DND-41 (cell line): ENCODE measurements around the gene GASK1B.

ENCODE experiments used
- ATAC-seq: fragments of 200-7000 bp; cut with Tn5 transposase; 3 replicates; pipeline ENCODE4 v1.9.1; 2021; ENCODE audit warnings: low read depth; ENCODE audit not compliant: insufficient read depth
- DNase-seq: peaks from one replicate; pipeline ENCODE4 v3.0.0-alpha.2; 2020
- H2AFZ ChIP-seq: 2 replicates; pipeline ENCODE4 v1.6.0; 2012; ENCODE audit warnings: low read depth, low read length
- H3K27ac ChIP-seq: 2 replicates; pipeline ENCODE4 v1.5.1; 2012; ENCODE audit warnings: low read length, inconsistent platforms
- H3K27me3 ChIP-seq: fragments of 200-600 bp; sonication (generic); 2 replicates; pipeline ENCODE4 v1.6.0; 2012; ENCODE audit warnings: low read length, mild to moderate bottlenecking, inconsistent platforms; ENCODE audit not compliant: insufficient read depth, poor library complexity
- H3K36me3 ChIP-seq: 2 replicates; pipeline ENCODE4 v1.5.1; 2012; ENCODE audit warnings: low read length, inconsistent platforms; ENCODE audit not compliant: insufficient read depth
- H3K4me1 ChIP-seq: 2 replicates; pipeline ENCODE4 v1.5.1; 2012; ENCODE audit warnings: mild to moderate bottlenecking, low read length; ENCODE audit not compliant: insufficient read depth
- H3K4me2 ChIP-seq: 2 replicates; pipeline ENCODE4 v1.6.0; 2012; ENCODE audit warnings: mild to moderate bottlenecking, moderate library complexity, low read length, inconsistent platforms; ENCODE audit not compliant: insufficient read depth
- H3K4me3 ChIP-seq, 2 experiments: fragments of 200-600 bp in 1 of 2; shearing (Covaris generic) in 1 of 2; 2 replicates each; pipeline ENCODE4 v1.5.1; 2012 to 2016; ENCODE audit warnings: inconsistent platforms in 2 of 2, low read length in 2 of 2, mild to moderate bottlenecking in 2 of 2, low read depth in 1 of 2, moderate library complexity in 1 of 2
- H3K79me2 ChIP-seq: 2 replicates; pipeline ENCODE4 v1.6.0; 2012; ENCODE audit warnings: low read length, inconsistent platforms; ENCODE audit not compliant: insufficient read depth
- H3K9ac ChIP-seq: 2 replicates; pipeline ENCODE4 v1.6.0; 2012; ENCODE audit warnings: low read depth, mild to moderate bottlenecking, inconsistent platforms, low read length, moderate library complexity
- H3K9me3 ChIP-seq: 2 replicates; pipeline ENCODE4 v1.5.1; 2012; ENCODE audit warnings: low read length, moderate library complexity, mild to moderate bottlenecking, inconsistent platforms; ENCODE audit not compliant: insufficient read depth, severe bottlenecking
- H4K20me1 ChIP-seq: 2 replicates; pipeline ENCODE4 v1.6.0; 2012; ENCODE audit warnings: low read length; ENCODE audit not compliant: insufficient read depth
- CTCF ChIP-seq: IDR thresholded peaks from 2 replicates; pipeline ENCODE4 v1.5.1; 2012; ENCODE audit warnings: borderline replicate concordance, low read length, moderate library complexity, mild to moderate bottlenecking; ENCODE audit not compliant: poor library complexity, severe bottlenecking; ENCODE audit errors: extremely low read depth
- EZH2 ChIP-seq: IDR thresholded peaks from 3 replicates; pipeline ENCODE4 v1.6.1; 2012; ENCODE audit warnings: borderline replicate concordance, low read depth, mild to moderate bottlenecking, moderate library complexity, low read length, inconsistent platforms; ENCODE audit not compliant: severe bottlenecking

The GASK1B gene

DNA sequence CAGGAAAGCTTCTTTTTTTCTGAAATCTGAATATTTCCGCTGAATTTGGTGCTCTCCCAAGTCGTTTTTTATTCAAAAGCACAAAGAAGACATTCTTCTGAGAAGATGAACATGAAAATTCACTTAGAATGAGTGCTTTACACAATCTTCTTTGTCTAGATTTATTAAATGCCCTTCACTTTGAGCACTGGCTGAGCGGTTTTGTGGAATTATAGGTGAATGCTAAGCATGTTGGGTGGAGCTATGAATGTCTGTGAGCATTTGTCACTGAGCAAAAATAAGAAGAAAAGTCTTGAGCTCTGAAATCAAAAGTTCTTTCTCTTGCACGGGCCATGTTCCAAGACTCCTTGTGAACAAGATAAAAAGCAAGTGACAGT, 13.1 kb downstream of the GASK1B start:
- Histone ChIP-seq H3K79me2 (no peaks in the 10 kb centered on the region), H3K36me3 (no peaks in the 10 kb centered on the region), H3K4me3 (no peak overlapping the region), H3K4me2 (no peak overlapping the region), H3K27ac (no peak overlapping the region), H3K9ac (no peak overlapping the region), H3K27me3 (no peaks in the 10 kb centered on the region), H2AFZ (no peak overlapping the region), H3K4me1 (no peaks in the 10 kb centered on the region), H4K20me1 (no peaks in the 10 kb centered on the region), H3K9me3 (no peaks in the 10 kb centered on the region)
- TF ChIP-seq CTCF (no peak), EZH2 (no peak)
- no peak for ATAC-seq
- DNase-seq = no peak

GRCh38 chr4:158159054-158159717, 13.6 kb downstream of the GASK1B start:
- Histone ChIP-seq H3K79me2 (no peaks in the 10 kb centered on the region), H3K27me3 (no peaks in the 10 kb centered on the region), H3K36me3 (no peaks in the 10 kb centered on the region), H2AFZ (no peak overlapping the region), H4K20me1 (no peaks in the 10 kb centered on the region), H3K4me3 (no peak overlapping the region), H3K27ac (no peak overlapping the region), H3K4me2 (no peak overlapping the region), H3K9ac (no peak overlapping the region), H3K4me1 (no peaks in the 10 kb centered on the region), H3K9me3 (no peaks in the 10 kb centered on the region)
- ATAC-seq (no peak), DNase-seq (no peak)
- TF ChIP-seq CTCF = no peak
- no peak for TF ChIP-seq EZH2

DNA sequence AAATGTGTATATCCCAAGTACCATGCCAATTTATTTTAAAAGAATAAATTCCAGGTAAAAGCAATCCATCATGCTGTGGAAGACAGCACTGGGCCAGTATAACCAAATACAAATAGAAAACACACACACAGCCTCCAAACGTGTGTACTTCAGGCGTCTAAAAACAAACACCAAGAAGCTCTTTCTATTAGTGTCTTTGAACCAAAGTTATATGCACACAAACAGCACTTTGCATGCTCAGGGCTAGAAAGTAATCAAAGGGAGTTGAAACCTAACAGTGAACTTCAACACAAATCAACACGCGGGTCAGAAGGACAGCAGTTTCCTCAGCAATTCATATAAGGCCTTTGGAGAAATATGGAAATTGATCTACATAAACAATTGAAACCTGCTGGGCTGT, 15.4 kb downstream of the GASK1B start:
- Histone ChIP-seq H4K20me1 (no peaks in the 10 kb centered on the region), H3K27ac (no peak overlapping the region), H3K4me3 (no peak overlapping the region), H3K27me3 (no peaks in the 10 kb centered on the region), H2AFZ (no peak overlapping the region), H3K4me1 (no peaks in the 10 kb centered on the region), H3K79me2 (no peaks in the 10 kb centered on the region), H3K9ac (no peak overlapping the region), H3K4me2 (no peak overlapping the region), H3K9me3 (no peaks in the 10 kb centered on the region), H3K36me3 (no peaks in the 10 kb centered on the region)
- TF ChIP-seq CTCF (no peak), EZH2 (no peak)
- no peak for ATAC-seq
- DNase-seq = no peak
